Memory B cell (primary cell): ENCODE data around the gene NLK.
"Not testable (repeated sequence)": the region's sequence is repeated elsewhere in the genome, so short reads cannot be mapped to it uniquely, and the experiment has no call there.

Experiments
- ATAC-seq: fragments of 150-1000 bp; cut with Tn5 transposase; 2 replicates; pipeline ENCODE4 v1.10.0; 2021; ENCODE audit warnings: low read depth, mild to moderate bottlenecking, moderate library complexity
- DNase-seq, 2 donors: peaks; one replicate each; pipeline ENCODE4 v3.0.0; 2022; ENCODE audit warnings: low spot score in 2 of 2
- H3K27ac Mint-ChIP-seq: one replicate; pipeline ENCODE4 v1.8.0; 2022; ENCODE audit warnings: mild to moderate bottlenecking, moderate library complexity, mixed read lengths
- H3K27me3 Mint-ChIP-seq: one replicate; pipeline ENCODE4 v1.8.0; 2022; ENCODE audit warnings: mixed read lengths
- H3K36me3 Mint-ChIP-seq: one replicate; pipeline ENCODE4 v1.8.0; 2022; ENCODE audit warnings: mild to moderate bottlenecking, mixed read lengths
- H3K4me1 Mint-ChIP-seq: one replicate; pipeline ENCODE4 v1.8.0; 2022; ENCODE audit warnings: mixed read lengths
- H3K4me3 Mint-ChIP-seq: one replicate; pipeline ENCODE4 v1.8.0; 2022; ENCODE audit warnings: mild to moderate bottlenecking, moderate library complexity, mixed read lengths
- H3K9me3 Mint-ChIP-seq: one replicate; pipeline ENCODE4 v1.8.0; 2022; ENCODE audit warnings: mixed read lengths

NLK gene

DNA sequence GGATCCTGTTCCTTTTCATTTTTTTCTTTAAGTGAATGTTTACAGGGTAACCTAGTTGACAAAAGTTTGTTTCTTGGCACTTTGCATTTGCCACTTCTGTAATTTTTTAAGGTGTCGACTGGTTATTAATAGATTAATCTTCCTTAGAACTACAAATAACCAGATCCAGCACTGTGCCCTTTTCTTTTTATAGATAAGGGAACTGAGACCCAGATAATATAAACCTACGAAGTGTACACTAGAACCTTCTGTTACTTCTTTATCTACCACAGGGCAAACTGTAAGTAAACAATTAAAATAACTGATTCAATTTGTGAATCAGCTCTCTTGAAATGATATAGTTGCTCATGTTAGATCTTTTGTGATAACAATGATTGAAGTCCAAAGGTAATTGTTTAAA lies 55.4 kb downstream of the NLK start:
- Mint-ChIP-seq H3K36me3 (peaks cover 5% of the 10 kb centered on the region), H3K27me3 (no peaks in the 10 kb centered on the region), H3K27ac (peak overlapping the region; percentile 91), H3K4me1 (peaks cover 19% of the 10 kb centered on the region), H3K9me3 (no peaks in the 10 kb centered on the region), H3K4me3 (peak overlapping the region; percentile 54)
- peak; percentile 93 for ATAC-seq
- DNase-seq: peak in 1 of 2 donors; percentile 37

DNA sequence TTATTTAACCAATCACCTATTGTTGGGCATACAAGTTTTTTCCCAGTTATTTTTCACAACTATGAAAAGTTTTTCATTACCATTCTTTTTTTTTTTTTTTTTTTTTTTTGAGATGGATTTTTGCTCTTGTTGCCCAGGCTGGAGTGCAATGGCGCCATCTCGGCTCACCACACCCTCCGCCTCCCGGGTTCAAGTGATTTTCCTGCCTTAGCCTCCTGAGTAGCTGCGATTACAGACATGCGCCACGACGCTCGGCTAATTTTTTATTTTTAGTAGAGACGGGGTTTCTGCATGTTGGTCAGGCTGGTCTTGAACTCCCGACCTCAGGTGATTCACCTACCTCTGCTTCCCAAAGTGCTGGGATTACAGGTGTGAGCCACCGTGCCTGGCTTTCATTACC lies 56.1 kb downstream of the NLK start:
- DNase-seq, H3K9me3 Mint-ChIP-seq, H3K27me3 Mint-ChIP-seq, ATAC-seq, H3K27ac Mint-ChIP-seq, H3K36me3 Mint-ChIP-seq: not testable (repeated sequence)
- H3K4me1 Mint-ChIP-seq: peaks cover 19% of the 10 kb centered on the region
- peak overlapping the region; percentile 21 for H3K4me3 Mint-ChIP-seq

DNA sequence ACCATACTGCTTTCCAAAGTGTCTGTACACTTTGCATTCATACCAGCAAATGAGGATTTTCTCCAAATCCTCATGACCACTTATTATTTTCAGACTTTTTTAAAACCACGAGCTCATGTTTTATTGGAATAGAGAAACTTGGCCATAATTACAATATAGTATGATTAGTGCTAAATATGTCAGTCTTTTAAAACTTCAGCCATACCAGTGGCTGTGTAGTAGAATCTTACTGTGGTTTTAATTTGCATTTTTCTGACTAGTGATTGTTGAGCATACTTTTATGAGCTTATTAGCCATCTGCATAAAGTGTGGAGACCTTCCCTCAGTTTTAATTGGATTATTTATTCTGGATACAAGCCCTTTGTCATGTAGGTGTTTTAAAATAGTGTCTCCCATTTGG lies 57.8 kb downstream of the NLK start:
- no peak for DNase-seq
- Mint-ChIP-seq H3K9me3 (no peaks in the 10 kb centered on the region), H3K27ac (no peak overlapping the region), H3K4me1 (peaks cover 14% of the 10 kb centered on the region), H3K4me3 (no peak overlapping the region), H3K27me3 (no peaks in the 10 kb centered on the region), H3K36me3 (peaks cover 5% of the 10 kb centered on the region)
- no peak for ATAC-seq

DNA sequence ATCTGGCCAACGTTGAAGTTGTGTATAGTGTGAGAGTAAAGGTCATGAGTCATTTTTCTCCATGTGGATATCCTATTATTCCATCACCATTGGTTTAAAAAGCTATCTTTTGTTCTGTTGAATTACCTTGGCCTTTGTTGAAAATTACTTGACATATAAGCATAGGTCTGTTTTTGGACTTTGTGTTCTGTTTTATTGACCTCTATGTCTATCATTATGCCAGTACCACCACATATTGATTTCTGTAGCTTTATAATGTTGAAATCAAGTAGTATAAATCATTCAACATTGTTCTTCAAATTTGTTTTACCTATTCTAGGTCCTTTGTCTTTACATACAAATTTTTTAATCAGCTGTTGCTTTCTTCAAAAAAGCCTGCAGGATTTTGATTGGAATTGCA lies 58.5 kb downstream of the NLK start:
- peaks cover 5% of the 10 kb centered on the region for H3K36me3 Mint-ChIP-seq
- DNase-seq (no peak), ATAC-seq (no peak)
- H3K4me1 Mint-ChIP-seq: peaks cover 11% of the 10 kb centered on the region
- H3K9me3 Mint-ChIP-seq: no peaks in the 10 kb centered on the region
- no peak overlapping the region for H3K4me3 Mint-ChIP-seq
- no peak overlapping the region for H3K27ac Mint-ChIP-seq
- H3K27me3 Mint-ChIP-seq: no peaks in the 10 kb centered on the region

DNA sequence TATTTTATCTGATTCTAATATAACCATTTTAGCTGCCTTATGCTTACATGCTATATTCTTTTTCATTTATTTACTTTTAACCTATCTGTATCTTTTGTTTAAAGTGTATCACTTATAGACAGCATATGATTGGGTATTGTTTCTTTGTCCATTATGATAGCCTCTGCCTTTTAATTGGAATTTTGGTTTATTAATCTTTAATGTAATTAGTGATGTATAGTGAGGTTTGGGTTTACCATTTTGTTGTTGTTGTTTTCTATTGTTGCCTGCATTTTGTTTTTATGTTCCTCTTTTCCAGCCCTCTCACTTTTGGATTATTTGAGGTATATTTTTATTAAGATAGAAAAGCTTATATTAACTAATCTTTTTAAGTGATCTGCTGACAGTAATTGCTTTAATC lies 59.4 kb downstream of the NLK start:
- ATAC-seq (no peak), DNase-seq (no peak)
- Mint-ChIP-seq H3K27ac (no peak overlapping the region), H3K9me3 (no peaks in the 10 kb centered on the region), H3K4me1 (peaks cover 5% of the 10 kb centered on the region), H3K4me3 (no peak overlapping the region), H3K36me3 (peaks cover 5% of the 10 kb centered on the region), H3K27me3 (no peaks in the 10 kb centered on the region)

DNA sequence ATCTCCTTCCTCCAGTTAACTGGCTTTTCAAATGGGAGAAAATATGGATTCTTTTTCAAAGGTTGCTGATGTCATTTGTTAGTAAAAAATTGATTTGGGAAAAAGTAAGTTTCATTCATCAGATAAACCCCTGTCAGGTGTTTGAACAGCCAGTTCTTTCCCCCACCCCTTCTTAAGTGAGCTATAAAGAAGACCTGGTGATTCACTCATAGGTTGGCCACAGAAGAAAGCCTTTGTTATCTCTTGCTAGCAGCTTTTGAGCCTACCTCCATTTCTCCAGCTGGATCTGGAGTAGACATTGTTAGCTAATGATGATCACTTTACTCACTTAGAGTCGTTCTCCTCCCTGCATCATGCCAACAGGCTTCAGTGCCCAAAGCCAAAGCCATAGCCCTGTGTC lies 63.0 kb downstream of the NLK start:
- ATAC-seq: no peak
- Mint-ChIP-seq H3K36me3 (peaks cover 9% of the 10 kb centered on the region), H3K27me3 (no peaks in the 10 kb centered on the region)

DNA sequence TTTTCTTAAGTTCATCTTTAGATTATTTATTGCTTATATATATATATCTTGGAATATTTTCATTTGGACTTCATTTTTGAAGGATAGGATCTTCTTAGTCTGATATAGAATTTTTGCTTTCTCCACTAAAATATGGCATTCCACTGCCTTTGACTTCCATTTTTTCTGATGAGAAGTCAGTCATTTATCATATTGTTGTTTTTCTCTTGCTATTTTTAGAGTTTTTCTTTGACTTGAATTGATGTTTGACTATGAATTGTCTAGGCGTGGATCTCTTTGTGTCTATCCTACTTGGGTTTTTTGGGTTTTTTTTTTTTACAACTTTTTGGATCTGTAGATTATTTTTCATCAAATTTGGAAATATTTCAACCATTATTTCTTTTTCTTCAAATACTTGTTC lies 67.7 kb downstream of the NLK start:
- Mint-ChIP-seq H3K9me3 (peaks cover 5% of the 10 kb centered on the region), H3K36me3 (peaks cover 8% of the 10 kb centered on the region), H3K27me3 (no peaks in the 10 kb centered on the region), H3K4me1 (peaks cover 13% of the 10 kb centered on the region), H3K27ac (no peak overlapping the region), H3K4me3 (no peak overlapping the region)
- no peak for DNase-seq
- ATAC-seq: no peak

More for the DNA sequence above, 63.0 kb downstream of the NLK start:
- Mint-ChIP-seq H3K9me3 (peaks cover 4% of the 10 kb centered on the region), H3K4me3 (no peak overlapping the region), H3K27ac (no peak overlapping the region), H3K4me1 (peaks cover under 1% of the 10 kb centered on the region)
- DNase-seq: no peak

DNA sequence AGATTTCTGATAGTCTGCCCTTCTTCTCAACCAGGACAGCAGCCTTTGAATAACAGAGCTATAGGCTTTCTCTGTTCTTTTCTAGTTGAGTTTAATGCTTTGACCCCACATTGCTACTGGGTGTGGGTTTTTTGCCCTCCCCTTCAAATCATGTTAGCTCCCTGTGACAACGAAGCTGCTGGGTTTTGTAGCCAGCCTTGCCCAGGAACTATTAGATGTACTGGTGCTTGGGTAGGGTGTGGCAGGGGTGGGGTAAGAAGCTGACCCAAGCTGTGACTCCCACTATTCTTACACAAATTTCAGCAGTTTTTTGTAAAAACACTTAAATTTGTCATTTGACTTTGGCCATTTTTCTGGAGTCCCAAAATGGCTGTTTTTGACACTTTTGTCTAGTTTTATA lies 69.7 kb downstream of the NLK start:
- H3K27ac Mint-ChIP-seq: no peak overlapping the region
- H3K4me3 Mint-ChIP-seq: no peak overlapping the region
- H3K4me1 Mint-ChIP-seq: peaks cover 13% of the 10 kb centered on the region
- H3K36me3 Mint-ChIP-seq: peaks cover 8% of the 10 kb centered on the region
- DNase-seq (no peak), ATAC-seq (no peak)
- H3K27me3 Mint-ChIP-seq: no peaks in the 10 kb centered on the region
- H3K9me3 Mint-ChIP-seq: peaks cover 5% of the 10 kb centered on the region

DNA sequence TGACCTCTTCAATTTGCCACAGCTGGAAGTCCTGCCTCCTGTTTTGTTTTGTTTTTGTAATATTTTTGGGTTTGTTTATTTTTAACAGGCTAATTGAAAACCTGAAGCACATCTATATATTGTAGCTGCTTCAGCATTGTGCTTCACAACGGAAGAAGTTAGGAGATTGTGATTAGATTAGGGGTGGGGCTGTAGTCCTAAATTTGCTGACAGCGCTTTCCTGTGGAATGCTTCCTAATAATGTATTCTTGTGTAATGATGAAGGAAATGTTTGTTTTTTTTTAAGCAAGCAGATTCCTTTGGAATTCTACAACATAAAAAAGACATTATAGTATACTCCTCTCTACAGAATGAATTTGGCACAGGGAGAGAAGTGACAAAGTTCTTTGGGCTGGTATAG lies 70.1 kb downstream of the NLK start:
- no peak overlapping the region for H3K4me3 Mint-ChIP-seq
- DNase-seq: no peak
- no peak for ATAC-seq
- H3K36me3 Mint-ChIP-seq: peaks cover 8% of the 10 kb centered on the region
- H3K27me3 Mint-ChIP-seq: no peaks in the 10 kb centered on the region
- H3K4me1 Mint-ChIP-seq: peaks cover 13% of the 10 kb centered on the region
- no peak overlapping the region for H3K27ac Mint-ChIP-seq
- H3K9me3 Mint-ChIP-seq: peaks cover 5% of the 10 kb centered on the region

DNA sequence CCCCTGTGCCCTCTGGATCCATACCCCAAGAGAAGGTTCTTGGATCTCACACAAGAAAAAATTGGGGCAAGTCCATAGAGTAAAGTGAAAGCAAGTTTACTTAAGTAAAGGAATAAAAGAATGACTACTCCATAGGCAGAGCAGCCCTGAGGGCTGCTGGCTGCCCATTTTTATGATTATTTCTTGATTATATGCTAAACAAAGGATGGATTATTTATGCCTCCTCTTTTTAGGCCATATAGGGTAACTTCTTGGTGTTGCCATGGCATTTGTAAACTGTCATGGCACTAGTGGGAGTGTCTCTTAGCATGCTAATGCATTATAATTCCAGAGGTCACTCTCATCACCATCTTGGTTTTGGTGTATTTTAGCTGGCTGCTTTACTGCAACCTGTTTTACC lies 70.8 kb downstream of the NLK start:
- Mint-ChIP-seq H3K9me3 (peaks cover 5% of the 10 kb centered on the region), H3K36me3 (peaks cover 8% of the 10 kb centered on the region), H3K27me3 (no peaks in the 10 kb centered on the region), H3K27ac (no peak overlapping the region), H3K4me1 (peaks cover 13% of the 10 kb centered on the region), H3K4me3 (no peak overlapping the region)
- DNase-seq (no peak), ATAC-seq (no peak)

DNA sequence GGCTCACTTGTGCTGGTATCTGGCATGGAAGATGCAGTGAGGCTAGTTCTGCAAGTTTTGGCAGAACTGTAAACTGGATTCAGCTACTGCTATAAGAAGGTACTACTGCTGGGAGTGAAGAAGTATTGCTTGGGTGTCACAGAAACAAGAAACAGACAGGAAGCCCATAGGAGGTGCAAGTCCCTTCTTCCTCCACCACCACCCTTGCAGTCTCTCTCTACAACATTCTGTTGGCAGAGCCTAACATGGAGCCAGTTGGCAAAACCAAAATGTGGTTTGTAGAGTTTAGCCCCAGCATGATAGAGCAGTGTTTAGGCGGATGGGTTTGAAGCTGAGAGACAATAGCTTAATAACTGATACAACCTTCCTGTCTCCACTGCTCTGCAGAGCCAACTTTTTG lies 72.6 kb downstream of the NLK start:
- H3K36me3 Mint-ChIP-seq: peaks cover 7% of the 10 kb centered on the region
- no peak for ATAC-seq
- peaks cover 16% of the 10 kb centered on the region for H3K4me1 Mint-ChIP-seq
- H3K9me3 Mint-ChIP-seq: peaks cover 5% of the 10 kb centered on the region
- no peaks in the 10 kb centered on the region for H3K27me3 Mint-ChIP-seq
- no peak for DNase-seq
- no peak overlapping the region for H3K27ac Mint-ChIP-seq
- H3K4me3 Mint-ChIP-seq: no peak overlapping the region

DNA sequence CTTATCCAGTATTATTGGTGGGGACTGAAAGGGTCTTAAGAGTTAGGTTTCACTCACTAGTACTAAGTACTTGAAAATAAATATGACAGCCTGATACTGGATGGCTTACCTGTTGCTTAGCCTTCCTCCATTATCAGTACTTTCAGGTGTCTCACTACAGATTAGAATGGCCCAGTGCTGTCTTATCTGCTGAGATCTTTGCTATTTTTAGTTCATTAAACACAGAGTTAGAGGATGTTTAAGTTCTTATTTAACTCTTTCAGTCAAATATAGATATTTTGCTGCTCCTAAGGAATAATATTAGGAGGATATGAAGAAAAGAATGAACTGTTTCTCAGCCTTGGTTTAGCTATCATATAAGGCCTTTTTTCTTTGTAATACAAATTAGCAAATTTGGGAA lies 74.8 kb downstream of the NLK start:
- H3K4me3 Mint-ChIP-seq: no peak overlapping the region
- H3K9me3 Mint-ChIP-seq: no peaks in the 10 kb centered on the region
- no peak overlapping the region for H3K27ac Mint-ChIP-seq
- peaks cover under 1% of the 10 kb centered on the region for H3K36me3 Mint-ChIP-seq
- no peak for ATAC-seq
- DNase-seq: no peak
- no peaks in the 10 kb centered on the region for H3K27me3 Mint-ChIP-seq
- H3K4me1 Mint-ChIP-seq: peaks cover 14% of the 10 kb centered on the region

DNA sequence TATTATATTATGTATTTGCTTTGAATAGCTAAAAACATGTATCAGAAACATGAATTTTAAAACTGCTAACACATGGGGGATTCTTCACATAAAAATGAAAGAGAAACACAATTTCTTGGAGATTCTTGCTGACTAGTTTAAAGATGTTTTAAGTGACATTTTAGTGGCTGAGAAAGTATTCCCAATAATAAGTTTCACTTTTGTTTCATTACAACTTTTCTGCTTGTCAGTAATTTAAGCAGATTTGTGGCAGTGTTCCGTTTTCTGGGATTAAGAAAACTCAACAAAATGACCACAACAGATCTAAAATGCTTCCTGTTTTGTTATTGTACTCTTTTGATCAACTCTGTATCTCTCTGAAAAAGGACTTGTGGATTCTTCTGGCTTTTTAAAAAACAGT lies 75.9 kb downstream of the NLK start:
- Mint-ChIP-seq H3K9me3 (no peaks in the 10 kb centered on the region), H3K4me3 (no peak overlapping the region), H3K27ac (no peak overlapping the region), H3K27me3 (no peaks in the 10 kb centered on the region), H3K36me3 (peaks cover 5% of the 10 kb centered on the region), H3K4me1 (peaks cover 14% of the 10 kb centered on the region)
- DNase-seq (no peak), ATAC-seq (no peak)

DNA sequence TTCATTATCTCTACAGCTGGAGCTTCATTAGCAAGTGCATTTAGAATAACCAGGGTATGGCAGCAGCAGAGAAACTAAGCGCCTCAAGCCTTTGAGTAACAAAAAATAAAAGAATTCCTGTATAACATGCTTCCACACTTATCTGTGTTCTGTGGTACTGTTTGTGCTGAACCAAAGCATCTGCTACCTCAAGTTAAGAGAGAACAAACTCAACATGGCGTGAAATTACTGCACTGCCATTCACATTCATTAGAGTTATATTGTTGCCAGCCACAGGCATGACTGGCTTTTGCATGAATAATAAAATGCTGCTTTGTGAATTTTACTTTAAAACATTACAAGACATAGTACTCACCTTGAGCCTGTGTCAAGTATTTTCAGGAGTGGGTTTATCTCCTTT lies 76.6 kb downstream of the NLK start:
- H3K36me3 Mint-ChIP-seq: peaks cover 5% of the 10 kb centered on the region
- no peaks in the 10 kb centered on the region for H3K9me3 Mint-ChIP-seq
- H3K27ac Mint-ChIP-seq: no peak overlapping the region
- H3K4me1 Mint-ChIP-seq: peaks cover 10% of the 10 kb centered on the region
- no peaks in the 10 kb centered on the region for H3K27me3 Mint-ChIP-seq
- ATAC-seq (no peak), DNase-seq (no peak)
- H3K4me3 Mint-ChIP-seq: no peak overlapping the region

DNA sequence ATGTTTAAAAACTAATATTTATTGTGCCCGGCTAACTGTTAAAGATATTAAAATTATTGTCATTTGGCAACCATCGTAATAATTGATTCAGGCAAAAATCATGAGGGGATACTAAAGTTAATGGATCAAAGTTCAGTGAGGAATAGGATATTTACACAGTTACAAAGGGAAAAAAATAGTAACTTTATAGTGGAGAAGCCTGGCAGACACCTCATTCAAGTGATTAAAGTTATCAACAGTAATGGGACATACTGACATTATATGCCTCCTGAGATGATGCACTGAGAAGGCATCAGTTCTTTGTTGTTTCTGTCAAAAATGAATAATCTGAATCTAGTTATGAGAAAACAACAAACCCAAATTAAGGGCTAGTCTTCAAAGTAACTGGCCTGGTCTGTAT lies 77.1 kb downstream of the NLK start:
- Mint-ChIP-seq H3K36me3 (peaks cover 5% of the 10 kb centered on the region), H3K4me1 (peaks cover 8% of the 10 kb centered on the region), H3K4me3 (no peak overlapping the region), H3K9me3 (no peaks in the 10 kb centered on the region), H3K27ac (no peak overlapping the region), H3K27me3 (no peaks in the 10 kb centered on the region)
- DNase-seq (no peak), ATAC-seq (no peak)

DNA sequence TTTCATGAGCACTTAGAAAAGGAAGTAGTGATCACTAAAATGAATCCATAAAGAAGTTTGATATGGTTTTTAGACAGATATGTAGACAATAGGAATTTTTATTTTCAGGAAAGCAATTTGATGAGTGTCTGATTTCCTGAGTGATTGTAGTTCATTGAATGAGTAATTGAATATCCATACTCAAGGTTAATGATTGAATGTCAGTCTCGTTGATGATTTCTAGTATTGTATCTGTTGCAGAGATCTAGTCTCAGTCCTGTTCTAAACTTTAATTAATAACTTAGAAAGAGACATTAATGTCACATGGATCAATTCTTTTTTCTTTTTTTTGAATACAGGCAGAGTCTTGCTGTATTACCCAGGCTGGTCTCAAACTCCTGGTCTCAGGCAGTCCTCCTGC lies 78.3 kb downstream of the NLK start:
- no peaks in the 10 kb centered on the region for H3K9me3 Mint-ChIP-seq
- H3K27ac Mint-ChIP-seq: no peak overlapping the region
- ATAC-seq (no peak), DNase-seq (no peak)
- H3K4me1 Mint-ChIP-seq: peaks cover 3% of the 10 kb centered on the region
- peaks cover 6% of the 10 kb centered on the region for H3K36me3 Mint-ChIP-seq
- H3K27me3 Mint-ChIP-seq: no peaks in the 10 kb centered on the region
- no peak overlapping the region for H3K4me3 Mint-ChIP-seq
